K562 (cell line): Measurements from ENCODE around the gene VRK1. TPM values are rescaled to one million over a fixed set of nuclear protein-coding genes. Genes with fewer than 3 reads are reported as not detected.

Experiments used
- ATAC-seq: fragments of 200-7000 bp; cut with Tn5 transposase; 3 replicates; pipeline ENCODE4 v1.9.1; 2020; ENCODE audit warnings: moderate library complexity
- BruUV-seq: library from RNA; stranded (reverse); fragments of 400-500 nt; replicated peaks from 2 replicates; lab custom pipeline; 2021; lab: Mats Ljungman, UMichigan
- CTCF ChIA-PET: fragments of 300-600 bp; formaldehyde crosslinking; extraction: SDS; loops from one replicate; lab custom pipeline; 2021; ENCODE audit warnings: low intra/inter-chr PET ratio; lab: Yijun Ruan, JAX
- POLR2A ChIA-PET: fragments of 300-600, 350-650 bp; sonication (Branson Sonifier 250); formaldehyde crosslinking; extraction: SDS; loops from one replicate; lab custom pipeline; 2021; ENCODE audit warnings: antibody characterized with exemption, inconsistent platforms; lab: Yijun Ruan, JAX
- DNase-seq, 4 experiments: peaks; one replicate each; pipeline versions ENCODE4 v3.0.0 to v3.0.0-alpha.2; 2011 to 2018; ENCODE audit warnings: low spot score in 3 of 4, mixed read lengths in 3 of 4; ENCODE audit errors: extremely low read depth in 1 of 4
- FAIRE-seq: peaks from 2 replicates; lab custom pipeline; 2011; peaks lifted over from hg19 to GRCh38; lab: Jason Lieb, UNC
- H2AFZ ChIP-seq: 2 replicates; pipeline ENCODE4 v1.6.0; 2011; ENCODE audit warnings: low read depth, low read length, control low read depth, inconsistent platforms
- H3K27ac ChIP-seq: fragments of 200-600 bp; 3 replicates; pipeline ENCODE4 v1.8.0; 2011; ENCODE audit warnings: low read depth, mild to moderate bottlenecking, control low read depth, inconsistent platforms, low read length, moderate library complexity, mixed read lengths; ENCODE audit errors: extremely low read depth
- H3K27me3 ChIP-seq, 2 experiments: fragments of 300-600 bp in 1 of 2; 2 replicates in 1 of 2; 3 replicates in 1 of 2; pipeline versions ENCODE4 v1.6.0 to v1.8.0; 2011; ENCODE audit warnings: inconsistent platforms in 2 of 2, low read length in 2 of 2, mild to moderate bottlenecking in 1 of 2, mixed read lengths in 1 of 2, moderate library complexity in 1 of 2; ENCODE audit not compliant: control insufficient read depth in 2 of 2, insufficient read depth in 2 of 2
- H3K36me3 ChIP-seq: fragments of 300-600 bp; 3 replicates; pipeline ENCODE4 v1.8.0; 2011; ENCODE audit warnings: mild to moderate bottlenecking, low read length, inconsistent platforms; ENCODE audit not compliant: control insufficient read depth, insufficient read depth
- H3K4me1 ChIP-seq, 2 experiments: fragments of 200-600 bp in 1 of 2; replicated peaks in 1 of 2; 2 replicates in 1 of 2; 3 replicates in 1 of 2; pipeline versions ENCODE4 v1.5.1 to v1.8.0; 2011; ENCODE audit warnings: inconsistent platforms in 2 of 2, low read length in 2 of 2, mild to moderate bottlenecking in 1 of 2, mixed read lengths in 1 of 2, moderate library complexity in 1 of 2; ENCODE audit not compliant: control insufficient read depth in 2 of 2, insufficient read depth in 2 of 2
- H3K4me2 ChIP-seq: 2 replicates; pipeline ENCODE4 v1.6.1; 2011; ENCODE audit warnings: low read length, control low read depth, inconsistent platforms, mixed read lengths; ENCODE audit not compliant: insufficient read depth
- H3K4me3 ChIP-seq: fragments of 200-600 bp; sonication (generic), shearing (Covaris generic); 2 replicates; pipeline ENCODE4 v1.5.1; 2016; ENCODE audit warnings: control low read depth, inconsistent platforms
- H3K79me2 ChIP-seq: fragments of 200-600 bp; 3 replicates; pipeline ENCODE4 v1.8.0; 2011; ENCODE audit warnings: low read length, inconsistent platforms; ENCODE audit not compliant: control insufficient read depth, insufficient read depth
- H3K9ac ChIP-seq, 2 experiments: 2 replicates each; pipeline versions ENCODE4 v1.6.0 to v1.6.1; 2011; ENCODE audit warnings: low read depth in 2 of 2, low read length in 2 of 2, control low read depth in 1 of 2, inconsistent platforms in 1 of 2, mild to moderate bottlenecking in 1 of 2, mixed read lengths in 1 of 2; ENCODE audit not compliant: insufficient read depth in 1 of 2
- H3K9me1 ChIP-seq: one replicate; pipeline ENCODE4 v1.6.0; 2011; ENCODE audit warnings: inconsistent platforms, mild to moderate bottlenecking, low read length, moderate library complexity; ENCODE audit not compliant: control insufficient read depth, insufficient read depth
- H3K9me3 ChIP-seq: replicated peaks from 2 replicates; pipeline ENCODE4 v1.5.1; 2011; ENCODE audit warnings: low read depth, low read length, inconsistent platforms; ENCODE audit not compliant: control insufficient read depth, insufficient read depth
- H4K20me1 ChIP-seq: replicated peaks from 2 replicates; pipeline ENCODE4 v1.6.1; 2011; ENCODE audit warnings: low read length, inconsistent platforms, mixed read lengths; ENCODE audit not compliant: control insufficient read depth, insufficient read depth
- BCL6 ChIP-seq: fragments of 250-450 bp; sonication (Bioruptor Pico); IDR thresholded peaks from 2 replicates; pipeline ENCODE4 v1.4.0; 2020
- BCOR ChIP-seq: fragments of 450-650 bp; IDR thresholded peaks from 2 replicates; pipeline ENCODE4 v1.6.1; 2016
- E2F4 ChIP-seq: sonication (generic); formaldehyde crosslinking; IDR thresholded peaks from 2 replicates; pipeline ENCODE4 v1.8.0; 2022; ENCODE audit warnings: mild to moderate bottlenecking, low read depth, missing genetic modification reagents
- HCFC1 ChIP-seq: IDR thresholded peaks from 2 replicates; pipeline ENCODE4 v1.6.1; 2012; ENCODE audit warnings: low read depth, low read length, improper control_type of control experiment
- LCOR ChIP-seq: sonication (generic); formaldehyde crosslinking; IDR thresholded peaks from 2 replicates; pipeline ENCODE4 v1.8.0; 2022; ENCODE audit warnings: mild to moderate bottlenecking, missing genetic modification reagents
- NKRF ChIP-seq: fragments of 450-650 bp; IDR thresholded peaks from 2 replicates; pipeline ENCODE4 v1.6.1; 2016; ENCODE audit warnings: borderline replicate concordance
- POLR2H ChIP-seq: IDR thresholded peaks from 2 replicates; pipeline ENCODE4 v1.6.1; 2016; ENCODE audit warnings: missing genetic modification characterization, low read depth, mild to moderate bottlenecking, control low read depth, missing compliant biosample characterization, moderate library complexity
- SMARCA4 ChIP-seq: fragments of 450-650 bp; IDR thresholded peaks from 2 replicates; pipeline ENCODE4 v1.6.1; 2016
- ZC3H8 ChIP-seq: fragments of 450-650 bp; IDR thresholded peaks from 2 replicates; pipeline ENCODE4 v1.6.1; 2017
- ZNF143 ChIP-seq: sonication (generic); formaldehyde crosslinking; IDR thresholded peaks from 2 replicates; pipeline ENCODE4 v1.9.0; 2022; ENCODE audit warnings: mild to moderate bottlenecking, missing genetic modification reagents
- ZNF217 ChIP-seq: sonication (generic); formaldehyde crosslinking; IDR thresholded peaks from 2 replicates; pipeline ENCODE4 v1.8.0; 2022; ENCODE audit warnings: mild to moderate bottlenecking, missing genetic modification reagents
- ZNF274 ChIP-seq: IDR thresholded peaks from 2 replicates; pipeline ENCODE4 v1.6.1; 2011; ENCODE audit warnings: low read depth, mild to moderate bottlenecking, low read length, moderate library complexity, borderline replicate concordance
- ZNF354B ChIP-seq: fragments of 250-450 bp; sonication (Bioruptor Pico); IDR thresholded peaks from 2 replicates; pipeline ENCODE4 v1.4.0; 2020
- ZNF511 ChIP-seq: sonication (generic); formaldehyde crosslinking; IDR thresholded peaks from 2 replicates; pipeline ENCODE4 v1.8.0; 2022; ENCODE audit warnings: mild to moderate bottlenecking, missing genetic modification reagents
- ZSCAN29 ChIP-seq: fragments of 450-650 bp; IDR thresholded peaks from 2 replicates; pipeline ENCODE4 v1.6.1; 2017
- WGBS: fragments of 100-300 bp; shearing (Covaris generic); methylation state at CpG from one replicate; pipeline ENCODE4 v1.1.6; 2016; ENCODE audit warnings: low coverage, mixed read lengths; ENCODE audit not compliant: insufficient coverage; ENCODE audit errors: missing lambda C conversion rate; 5-methylcytosine and 5-hydroxymethylcytosine counted together
- in situ Hi-C: fragments of 300-500 bp; cut with MboI; formaldehyde crosslinking; loops from 4 replicates; pipeline ENCODE4 v1.15.0; 2018; ENCODE audit warnings: inconsistent platforms, mixed read lengths
- intact Hi-C: fragments of 100-400 bp; cut with micrococcal nuclease; formaldehyde crosslinking; loops from 2 replicates; pipeline ENCODE4 v1.14.2; 2022
- polyA plus RNA-seq, 8 experiments: library from polyadenylated mRNA; depleted of rRNA in 4 of 8; stranded (reverse) in 5 of 8; unstranded in 3 of 8; fragments of >200 nt; fragmentation: Nextera tagmentation in 2 of 8; fragmentation: Illumina TruSeq in 1 of 8; extraction: Ambion mirVana in 2 of 8; extraction: Trizol in 1 of 8; gene quantifications; 2 replicates each; pipeline versions ENCODE4 v1.2.1 to v1.2.3, GENCODE V29; 2011 to 2014; ENCODE audit warnings: inconsistent platforms in 1 of 8, missing spikeins in 1 of 8
- total RNA-seq, 7 experiments: library from RNA; depleted of rRNA in 6 of 7; stranded (reverse); fragments of >200 nt in 6 of 7; fragmentation: Illumina TruSeq in 2 of 7; extraction: Trizol in 2 of 7; gene quantifications; 2 replicates each; pipeline versions ENCODE4 v1.2.1 to v1.2.3, GENCODE V29; 2011 to 2021; ENCODE audit warnings: low replicate concordance in 1 of 7
- TF ChIP-seq, protein P1 (sequence below): fragments of 200-800 bp; sonication (Bioruptor generic); IDR thresholded peaks from 2 replicates; pipeline ENCODE4 v1.6.1; 2017; ENCODE audit warnings: missing genetic modification characterization, missing compliant biosample characterization
- TF ChIP-seq, protein P2 (sequence below): fragments of 450-650 bp; IDR thresholded peaks from 2 replicates; pipeline ENCODE4 v1.6.1; 2016; ENCODE audit warnings: antibody characterized with exemption

Gene VRK1
- total and polyA plus RNA-seq, 9 of the 15 experiments (the other 6 are each of a cell fraction or from before 2014, with no cell fraction given) = 83.6 to 177 (median 116) TPM

DNA sequence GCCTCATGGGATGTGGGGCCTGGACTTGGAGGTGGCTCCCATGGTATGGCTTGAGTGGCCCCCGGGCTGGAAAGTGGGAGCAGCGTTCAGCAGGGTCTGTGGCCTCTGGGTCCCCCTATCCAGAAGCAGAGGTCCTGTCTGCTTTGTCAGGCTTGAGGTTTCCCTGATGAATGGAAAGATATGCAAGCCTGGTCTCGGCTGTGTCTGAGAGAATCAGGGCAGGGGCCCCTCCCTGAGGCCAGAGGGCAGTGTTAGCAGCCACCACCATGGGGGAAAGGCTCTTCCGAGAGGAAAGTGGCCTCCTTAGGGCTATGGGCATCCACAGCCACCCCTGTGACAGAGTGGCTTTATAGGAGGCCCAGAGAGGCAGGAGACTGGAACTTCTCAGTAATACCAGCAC, 128.2 kb downstream of the VRK1 start (continued):
- TF ChIP-seq, protein P1, sequence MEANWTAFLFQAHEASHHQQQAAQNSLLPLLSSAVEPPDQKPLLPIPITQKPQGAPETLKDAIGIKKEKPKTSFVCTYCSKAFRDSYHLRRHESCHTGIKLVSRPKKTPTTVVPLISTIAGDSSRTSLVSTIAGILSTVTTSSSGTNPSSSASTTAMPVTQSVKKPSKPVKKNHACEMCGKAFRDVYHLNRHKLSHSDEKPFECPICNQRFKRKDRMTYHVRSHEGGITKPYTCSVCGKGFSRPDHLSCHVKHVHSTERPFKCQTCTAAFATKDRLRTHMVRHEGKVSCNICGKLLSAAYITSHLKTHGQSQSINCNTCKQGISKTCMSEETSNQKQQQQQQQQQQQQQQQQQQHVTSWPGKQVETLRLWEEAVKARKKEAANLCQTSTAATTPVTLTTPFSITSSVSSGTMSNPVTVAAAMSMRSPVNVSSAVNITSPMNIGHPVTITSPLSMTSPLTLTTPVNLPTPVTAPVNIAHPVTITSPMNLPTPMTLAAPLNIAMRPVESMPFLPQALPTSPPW (CRISPR knock-in tag) = no peak
- no peak for TF ChIP-seq POLR2H

- no TSS peak for BruUV-seq
- ChIA-PET CTCF (no interaction called here), POLR2A (no interaction called here)
- peaks cover 0 to 5% of the 10 kb centered on the region in 2 experiments; a peak in 3 of 5 replicates for H3K4me1 ChIP-seq
- no peak for ATAC-seq
- no peak overlapping the region for H3K4me2 ChIP-seq
- H4K20me1 ChIP-seq = no peaks in the 10 kb centered on the region
- FAIRE-seq = no peak
- H3K9me3 ChIP-seq = peaks cover 3% of the 10 kb centered on the region; the same call in 1 of the 2 replicates
- H3K27me3 ChIP-seq = no peaks in the 10 kb centered on the region
- no peak overlapping the region for H2AFZ ChIP-seq
- no peak overlapping the region for H3K9ac ChIP-seq
- H3K36me3 ChIP-seq = no peaks in the 10 kb centered on the region
- in situ Hi-C loops (no loop called here), intact Hi-C loops (no loop called here)
- no peak for DNase-seq
- H3K79me2 ChIP-seq = no peaks in the 10 kb centered on the region
- 71% methylated on average over 8 of the region's 8 CpGs for WGBS
- no peak overlapping the region for H3K4me3 ChIP-seq
- H3K27ac ChIP-seq = no peak overlapping the region
- no peaks in the 10 kb centered on the region for H3K9me1 ChIP-seq
- TF ChIP-seq ZNF511 (CRISPR knock-in tag) = no peak
- TF ChIP-seq, protein P2, sequence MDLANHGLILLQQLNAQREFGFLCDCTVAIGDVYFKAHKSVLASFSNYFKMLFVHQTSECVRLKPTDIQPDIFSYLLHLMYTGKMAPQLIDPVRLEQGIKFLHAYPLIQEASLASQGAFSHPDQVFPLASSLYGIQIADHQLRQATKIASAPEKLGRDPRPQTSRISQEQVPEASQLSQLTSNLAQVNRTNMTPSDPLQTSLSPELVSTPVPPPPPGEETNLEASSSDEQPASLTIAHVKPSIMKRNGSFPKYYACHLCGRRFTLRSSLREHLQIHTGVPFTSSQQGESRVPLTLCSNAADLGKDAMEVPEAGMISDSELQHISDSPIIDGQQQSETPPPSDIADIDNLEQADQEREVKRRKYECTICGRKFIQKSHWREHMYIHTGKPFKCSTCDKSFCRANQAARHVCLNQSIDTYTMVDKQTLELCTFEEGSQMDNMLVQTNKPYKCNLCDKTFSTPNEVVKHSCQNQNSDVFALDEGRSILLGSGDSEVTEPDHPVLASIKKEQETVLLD = no peak
- no peak for TF ChIP-seq HCFC1
- TF ChIP-seq ZNF274 = no peak
- TF ChIP-seq ZNF143 (CRISPR knock-in tag) = no peak
- no peak for TF ChIP-seq ZSCAN29
- TF ChIP-seq ZNF354B (CRISPR knock-in tag) = no peak
- TF ChIP-seq BCOR = no peak
- no peak for TF ChIP-seq SMARCA4
- TF ChIP-seq BCL6 (CRISPR knock-in tag) = no peak
- no peak for TF ChIP-seq E2F4
- no peak for TF ChIP-seq ZC3H8
- TF ChIP-seq LCOR (CRISPR knock-in tag) = no peak
- no peak for TF ChIP-seq NKRF
- no peak for TF ChIP-seq ZNF217
Observed at GRCh38 chr14:96926001-96926400, 128.8 kb downstream of the VRK1 start.
